GF-D8 (cell line): ENCODE data around the gene MOV10L1.

Experiments
- DNase-seq: peaks from one replicate; lab custom pipeline; 2025; lab: John Stamatoyannopoulos, UW

MOV10L1 gene

DNA sequence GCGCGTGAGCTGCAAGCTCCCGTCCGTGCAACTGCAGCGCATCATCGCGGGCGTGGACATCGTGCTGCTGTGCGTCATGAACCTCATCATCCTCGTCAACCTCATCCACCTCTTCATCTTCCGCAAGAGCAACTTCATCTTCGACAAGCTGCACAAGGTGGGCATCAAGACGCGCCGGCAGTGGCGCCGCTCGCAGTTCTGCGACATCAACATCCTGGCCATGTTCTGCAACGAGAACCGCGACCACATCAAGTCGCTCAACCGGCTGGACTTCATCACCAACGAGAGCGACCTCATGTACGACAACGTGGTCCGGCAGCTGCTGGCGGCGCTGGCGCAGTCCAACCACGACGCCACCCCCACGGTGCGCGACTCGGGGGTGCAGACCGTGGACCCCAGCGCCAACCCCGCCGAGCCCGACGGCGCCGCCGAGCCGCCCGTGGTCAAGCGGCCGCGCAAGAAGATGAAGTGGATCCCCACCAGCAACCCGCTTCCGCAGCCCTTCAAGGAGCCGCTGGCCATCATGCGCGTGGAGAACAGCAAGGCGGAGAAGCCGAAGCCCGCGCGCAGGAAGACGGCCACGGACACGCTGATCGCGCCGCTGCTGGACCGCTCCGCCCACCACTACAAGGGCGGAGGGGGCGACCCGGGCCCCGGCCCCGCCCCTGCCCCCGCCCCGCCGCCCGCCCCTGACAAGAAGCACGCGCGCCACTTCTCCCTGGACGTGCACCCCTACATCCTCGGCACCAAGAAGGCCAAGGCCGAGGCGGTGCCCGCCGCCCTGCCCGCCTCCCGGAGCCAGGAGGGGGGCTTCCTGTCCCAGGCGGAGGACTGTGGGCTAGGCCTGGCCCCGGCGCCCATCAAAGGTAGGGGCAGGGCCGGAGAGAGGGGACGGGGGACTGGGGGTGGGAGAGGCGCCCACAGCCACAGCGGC is 88.0 kb downstream of the MOV10L1 start:
- no peak for DNase-seq

- no peak for DNase-seq
Observed at GRCh38 chr22:50178471-50178864, 88.7 kb downstream of the MOV10L1 start.

- no peak for DNase-seq
Observed at GRCh38 chr22:50178871-50179869, 89.4 kb downstream of the MOV10L1 start.

GRCh38 chr22:50179937-50180726 is 90.3 kb downstream of the MOV10L1 start:
- no peak for DNase-seq

GRCh38 chr22:50180727-50181521 is 91.1 kb downstream of the MOV10L1 start:
- DNase-seq, result no peak

DNA sequence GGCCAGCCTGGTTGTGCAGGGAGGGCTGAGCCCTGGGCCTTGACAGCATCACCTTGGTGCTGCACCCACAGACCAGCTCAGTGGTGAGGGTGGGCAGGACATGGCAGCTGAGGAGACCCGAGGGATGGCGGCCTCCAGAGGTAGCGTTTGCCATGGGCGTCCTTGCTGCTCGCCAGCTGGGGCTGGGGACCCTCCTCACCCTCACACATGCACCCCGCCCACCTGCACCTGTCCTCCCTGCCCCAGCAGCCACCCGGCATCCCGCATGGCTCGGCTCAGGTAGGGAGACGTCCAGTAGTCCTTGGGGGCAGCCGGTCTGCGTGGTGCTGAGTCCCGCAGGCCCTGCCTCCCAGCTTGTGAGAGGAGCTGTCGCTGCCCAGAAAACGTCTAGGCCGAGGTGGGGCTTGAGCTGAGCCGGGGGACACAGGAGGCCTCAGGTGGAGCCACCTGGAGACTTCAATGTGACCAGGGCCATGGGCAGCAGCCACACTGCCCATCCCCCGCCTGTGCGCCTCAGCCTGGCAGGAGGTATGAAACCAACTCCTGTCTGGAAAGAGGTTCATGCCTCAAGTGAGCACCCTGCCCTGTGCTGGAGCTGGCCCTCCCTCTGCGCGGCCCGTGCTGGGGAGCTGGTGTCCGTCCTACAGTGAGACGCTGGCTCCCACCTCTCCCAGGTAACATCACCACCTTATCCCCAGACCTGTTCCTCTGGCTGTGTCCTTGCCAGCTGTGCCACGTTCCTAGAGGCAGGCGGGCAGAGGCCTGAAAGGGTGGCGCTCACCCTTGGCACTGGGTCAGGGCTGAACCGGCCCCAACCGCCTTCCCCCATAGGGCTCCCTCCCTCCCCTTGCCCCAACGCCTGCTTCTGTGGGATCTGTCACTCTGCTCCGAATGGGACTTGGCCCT is 92.6 kb downstream of the MOV10L1 start:
- DNase-seq, result no peak

DNA sequence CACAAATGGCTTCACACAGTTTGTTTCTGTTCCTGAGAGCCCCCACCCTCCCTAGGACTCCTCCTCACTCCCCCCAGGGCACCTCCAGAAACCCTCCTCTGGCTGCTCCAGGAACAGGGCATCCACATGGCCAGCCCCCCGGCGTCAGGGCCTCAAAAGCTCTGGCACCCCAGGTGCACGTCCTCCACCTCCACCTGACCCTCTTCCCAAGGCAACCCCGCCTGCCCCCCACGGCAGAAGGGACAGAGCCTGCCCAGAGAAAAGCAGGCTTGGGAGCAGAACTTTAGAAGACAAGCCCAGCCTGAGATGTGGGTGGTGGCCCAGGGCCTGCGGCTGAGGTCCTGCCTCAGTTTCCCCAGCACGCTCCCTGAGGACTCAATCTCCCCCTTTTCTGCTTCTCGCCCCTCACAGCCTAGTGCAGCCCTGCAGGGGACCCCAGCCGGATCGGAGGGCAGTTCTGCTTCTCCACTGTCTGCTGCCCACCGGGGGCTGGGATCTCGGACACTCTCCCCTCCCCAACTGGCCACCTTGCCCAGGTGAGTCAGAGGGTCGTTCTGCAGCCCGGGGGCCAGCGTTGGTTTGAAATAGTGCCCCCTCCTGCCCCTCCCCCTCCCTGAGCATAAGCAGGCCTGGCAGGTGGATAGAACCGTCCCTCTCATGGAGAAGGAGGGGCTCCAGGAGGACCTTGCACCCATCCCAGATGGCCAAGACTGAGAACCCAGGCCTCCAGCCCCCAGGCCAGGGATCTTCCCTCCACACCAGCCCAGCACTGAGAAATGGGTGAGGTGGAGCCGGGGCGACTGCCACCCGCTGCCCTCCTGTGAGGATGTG is 93.5 kb downstream of the MOV10L1 start:
- DNase-seq, result no peak

GRCh38 chr22:50184004-50184901 is 94.4 kb downstream of the MOV10L1 start:
- no peak for DNase-seq

GRCh38 chr22:50184902-50185374 is 95.1 kb downstream of the MOV10L1 start:
- no peak for DNase-seq

- peak; percentile 68 for DNase-seq
Observed at GRCh38 chr22:50185375-50186087, 95.7 kb downstream of the MOV10L1 start, which contains the start of gene TRABD. TSS of gene TRABD (plus strand) at chr22:50185913. CDS start at chr22:50193061, 7,148 bp downstream.

GRCh38 chr22:50186181-50186714 is 96.4 kb downstream of the MOV10L1 start:
- no peak for DNase-seq

GRCh38 chr22:50186761-50187523 is 97.1 kb downstream of the MOV10L1 start:
- no peak for DNase-seq

GRCh38 chr22:50188356-50188755 is 98.5 kb downstream of the MOV10L1 start:
- DNase-seq, result no peak

DNA sequence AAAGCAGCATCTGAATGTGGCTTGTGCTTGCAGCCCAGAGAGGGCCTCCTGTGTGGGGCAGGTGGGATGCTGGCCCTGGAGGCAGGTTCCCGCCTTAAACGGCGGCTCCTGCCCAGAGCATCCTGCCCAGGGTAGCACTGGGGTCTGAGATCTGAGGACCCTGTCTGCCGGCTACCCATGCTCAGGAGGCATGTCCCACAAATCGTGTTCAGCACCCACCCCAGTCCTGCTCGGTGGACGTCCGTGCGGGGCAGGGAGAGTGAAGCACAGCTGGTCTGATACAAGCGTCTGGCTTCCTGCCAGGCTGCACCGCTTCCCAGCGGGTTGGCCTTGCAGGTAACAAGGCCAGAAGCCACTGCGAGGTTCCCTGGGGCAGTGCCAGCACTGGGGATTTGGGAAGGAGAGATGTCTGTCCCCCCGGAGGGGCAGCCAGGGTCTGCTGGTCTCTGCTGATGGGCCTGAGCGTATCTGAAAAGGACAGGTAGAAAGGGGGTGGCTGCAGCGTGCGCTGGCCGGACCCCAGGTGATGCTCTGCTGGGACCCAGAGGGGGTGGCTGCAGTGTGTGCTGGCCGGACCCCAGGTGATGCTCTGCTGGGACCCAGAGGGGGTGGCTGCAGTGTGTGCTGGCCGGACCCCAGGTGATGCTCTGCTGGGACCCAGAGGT is 99.5 kb downstream of the MOV10L1 start:
- no peak for DNase-seq

DNA sequence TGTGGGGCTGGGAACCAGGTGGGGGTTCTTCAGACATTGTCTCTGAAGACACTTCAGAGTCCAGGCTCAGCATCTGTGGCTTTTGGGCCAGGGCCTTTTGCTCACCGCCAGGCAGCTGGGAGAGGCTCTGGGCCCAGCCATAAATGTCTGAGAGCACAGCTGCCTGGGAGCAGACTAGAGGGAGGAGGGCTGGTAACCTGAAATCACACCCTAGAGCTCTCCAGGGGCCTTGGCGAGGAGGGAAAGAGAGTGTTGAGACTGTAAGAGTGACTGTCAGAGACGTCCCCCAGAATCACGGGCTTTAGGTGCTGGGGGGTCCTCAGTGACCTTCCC is 100.0 kb downstream of the MOV10L1 start:
- no peak for DNase-seq
